ENCODE measurements around the gene KRT81.

The KRT81 gene

GRCh38 chr12:52238916-52239646 lies 52.3 kb downstream of the KRT81 start:
- DNase-seq, result no peak

- no peak for DNase-seq
Measured at GRCh38 chr12:52238207-52238840, 53.0 kb downstream of the KRT81 start.

GRCh38 chr12:52236386-52237050 lies 54.8 kb downstream of the KRT81 start:
- DNase-seq, result no peak
